Endothelial cell (in vitro differentiated cells): ENCODE measurements around the gene POLR3GL. TPM values are rescaled to one million over a fixed set of nuclear protein-coding genes. Genes with fewer than 3 reads are reported as not detected.

ENCODE experiments used
- DNase-seq: peaks from one replicate; pipeline ENCODE4 v3.0.0; 2021; ENCODE audit warnings: low spot score
- H3K27ac Mint-ChIP-seq: one replicate; pipeline ENCODE4 v1.8.0; 2021; ENCODE audit warnings: mixed read lengths, inconsistent platforms; ENCODE audit not compliant: unreplicated experiment
- H3K27me3 Mint-ChIP-seq: one replicate; pipeline ENCODE4 v1.8.0; 2021; ENCODE audit warnings: mild to moderate bottlenecking, moderate library complexity, mixed read lengths, inconsistent platforms; ENCODE audit not compliant: unreplicated experiment
- H3K36me3 Mint-ChIP-seq: one replicate; pipeline ENCODE4 v1.8.0; 2021; ENCODE audit warnings: mild to moderate bottlenecking, low read depth, mixed read lengths, inconsistent platforms; ENCODE audit not compliant: unreplicated experiment
- H3K4me1 Mint-ChIP-seq: one replicate; pipeline ENCODE4 v1.8.0; 2021; ENCODE audit warnings: mild to moderate bottlenecking, mixed read lengths, inconsistent platforms; ENCODE audit not compliant: unreplicated experiment
- H3K4me3 Mint-ChIP-seq: one replicate; pipeline ENCODE4 v1.8.0; 2021; ENCODE audit warnings: mild to moderate bottlenecking, mixed read lengths, inconsistent platforms; ENCODE audit not compliant: unreplicated experiment
- H3K9me3 Mint-ChIP-seq: one replicate; pipeline ENCODE4 v1.8.0; 2021; ENCODE audit warnings: mixed read lengths, inconsistent platforms; ENCODE audit not compliant: unreplicated experiment
- total RNA-seq: library from RNA; stranded (reverse); fragmentation: NEBNext Ultra II Directional; extraction: Animal tissue kit (Norgen Biotek cat#: 25700); gene quantifications from one replicate; pipeline ENCODE4 v1.2.1, GENCODE V29; 2021; ENCODE audit not compliant: unreplicated experiment
- TF ChIP-seq, protein P1 (sequence below): fragments of 200-600 bp; sonication (generic); IDR thresholded peaks from one replicate; pipeline ENCODE4 v1.5.0; 2021; ENCODE audit warnings: antibody characterized with exemption; ENCODE audit not compliant: unreplicated experiment

POLR3GL gene
- total RNA-seq, 1 donor from 2014 or later = 12.4 TPM

DNA sequence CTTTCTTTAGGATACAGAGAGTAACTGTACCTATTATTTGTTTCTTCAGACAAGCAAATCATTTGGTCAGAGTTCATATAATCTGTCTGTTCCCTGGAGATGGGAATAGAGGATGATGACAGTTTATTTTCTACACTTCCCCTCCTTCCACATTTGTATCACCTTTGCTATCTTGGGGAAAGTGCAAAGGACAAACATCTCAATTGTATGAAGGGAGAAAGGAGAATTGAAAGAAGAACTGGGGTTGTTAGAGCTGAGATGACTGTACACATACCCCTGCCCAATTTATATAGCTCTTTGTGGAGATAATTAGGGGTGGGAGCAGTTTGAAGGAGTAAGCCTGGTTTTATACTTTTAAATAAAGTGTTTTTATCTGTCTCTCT, 14.0 kb downstream of the POLR3GL start:
- peaks cover 3% of the 10 kb centered on the region for H3K4me1 Mint-ChIP-seq
- H3K36me3 Mint-ChIP-seq = no peaks in the 10 kb centered on the region
- no peaks in the 10 kb centered on the region for H3K9me3 Mint-ChIP-seq
- DNase-seq = no peak
- TF ChIP-seq, protein P1, sequence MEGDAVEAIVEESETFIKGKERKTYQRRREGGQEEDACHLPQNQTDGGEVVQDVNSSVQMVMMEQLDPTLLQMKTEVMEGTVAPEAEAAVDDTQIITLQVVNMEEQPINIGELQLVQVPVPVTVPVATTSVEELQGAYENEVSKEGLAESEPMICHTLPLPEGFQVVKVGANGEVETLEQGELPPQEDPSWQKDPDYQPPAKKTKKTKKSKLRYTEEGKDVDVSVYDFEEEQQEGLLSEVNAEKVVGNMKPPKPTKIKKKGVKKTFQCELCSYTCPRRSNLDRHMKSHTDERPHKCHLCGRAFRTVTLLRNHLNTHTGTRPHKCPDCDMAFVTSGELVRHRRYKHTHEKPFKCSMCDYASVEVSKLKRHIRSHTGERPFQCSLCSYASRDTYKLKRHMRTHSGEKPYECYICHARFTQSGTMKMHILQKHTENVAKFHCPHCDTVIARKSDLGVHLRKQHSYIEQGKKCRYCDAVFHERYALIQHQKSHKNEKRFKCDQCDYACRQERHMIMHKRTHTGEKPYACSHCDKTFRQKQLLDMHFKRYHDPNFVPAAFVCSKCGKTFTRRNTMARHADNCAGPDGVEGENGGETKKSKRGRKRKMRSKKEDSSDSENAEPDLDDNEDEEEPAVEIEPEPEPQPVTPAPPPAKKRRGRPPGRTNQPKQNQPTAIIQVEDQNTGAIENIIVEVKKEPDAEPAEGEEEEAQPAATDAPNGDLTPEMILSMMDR = no peak
- no peak overlapping the region for H3K4me3 Mint-ChIP-seq
- peaks cover 4% of the 10 kb centered on the region for H3K27me3 Mint-ChIP-seq
- H3K27ac Mint-ChIP-seq = no peak overlapping the region

DNA sequence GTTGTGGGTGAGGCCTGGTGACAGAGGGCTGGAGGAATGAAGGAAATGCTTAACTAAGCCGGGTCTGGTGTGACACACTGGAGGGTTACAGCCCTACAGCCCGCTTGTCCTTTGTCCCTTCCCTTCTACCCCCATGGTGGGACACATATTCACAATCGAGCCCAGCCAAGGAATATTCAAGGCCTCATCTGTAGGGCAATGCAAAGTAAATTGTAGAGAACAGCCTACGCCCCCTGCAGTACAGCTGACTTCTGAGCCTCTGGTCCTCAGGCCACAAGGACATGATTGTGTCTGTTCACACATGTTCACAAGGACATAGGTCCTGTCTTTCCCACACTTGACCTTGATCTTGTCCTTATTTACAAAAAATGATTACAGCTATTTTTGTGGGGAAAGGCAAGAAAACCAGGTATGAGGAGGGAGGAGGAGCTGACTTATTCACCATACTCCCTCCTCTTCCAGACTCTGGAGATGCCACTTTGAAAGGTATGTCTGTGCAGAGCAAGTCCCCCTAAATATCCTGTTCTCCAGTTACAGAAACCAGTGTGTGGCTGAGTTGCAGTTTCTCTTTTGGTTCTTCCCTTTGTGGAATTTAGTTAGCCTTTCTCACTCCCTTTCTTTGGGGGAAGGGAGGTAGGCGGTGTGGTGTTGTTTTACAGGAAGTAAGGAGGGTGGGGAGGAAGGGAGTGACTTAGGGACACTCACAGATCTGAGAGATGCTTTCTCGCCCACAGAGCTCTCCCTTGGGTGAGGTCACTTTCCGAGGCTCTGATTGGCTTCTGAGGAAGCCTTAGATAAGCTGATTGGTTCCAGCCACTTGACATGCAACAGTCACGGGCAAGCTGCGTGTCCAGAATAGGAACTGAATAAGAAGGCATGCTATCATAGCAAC, 14.6 kb downstream of the POLR3GL start:
- H3K27ac Mint-ChIP-seq = no peak overlapping the region
- no peaks in the 10 kb centered on the region for H3K9me3 Mint-ChIP-seq
- peaks cover 9% of the 10 kb centered on the region for H3K4me1 Mint-ChIP-seq

DNA sequence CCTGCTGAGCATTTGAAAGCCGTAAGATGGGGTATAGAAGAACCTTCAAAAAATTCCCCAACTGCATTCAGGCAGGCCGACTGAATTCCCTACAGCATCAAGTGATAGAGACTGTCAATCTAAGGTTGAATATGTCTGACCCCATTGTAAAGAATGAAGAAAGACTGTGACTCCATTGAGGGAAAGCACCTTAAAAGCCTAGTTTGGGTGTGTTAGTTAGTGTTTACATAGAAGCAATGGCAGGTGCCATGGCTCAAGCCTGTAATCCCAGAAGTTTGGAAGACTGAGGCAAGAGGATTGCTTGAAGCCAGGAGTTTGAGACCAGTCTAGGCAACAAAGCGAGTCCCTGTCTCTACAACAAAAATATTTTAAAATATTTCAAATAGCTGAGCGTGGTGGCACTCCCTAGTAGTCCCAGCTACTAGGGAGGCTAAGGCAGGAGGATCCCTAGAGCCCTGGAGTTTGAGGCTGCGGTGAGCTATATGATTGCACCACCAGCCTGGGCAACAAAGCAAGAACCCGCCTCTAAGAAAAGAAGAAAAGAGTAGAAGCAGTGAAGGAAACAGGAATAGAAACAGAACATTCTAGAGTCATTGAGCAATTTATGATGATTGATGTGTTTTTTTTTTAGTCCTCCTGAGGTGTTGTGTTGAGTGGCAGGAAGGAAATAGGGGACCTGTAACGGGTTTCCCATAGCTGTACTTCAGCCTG, 15.4 kb downstream of the POLR3GL start:
- no peak overlapping the region for H3K27ac Mint-ChIP-seq

More for the DNA sequence above, 14.6 kb downstream of the POLR3GL start:
- TF ChIP-seq, protein P1 = no peak
- H3K36me3 Mint-ChIP-seq = no peaks in the 10 kb centered on the region
- H3K4me3 Mint-ChIP-seq = no peak overlapping the region
- DNase-seq = peak; percentile 61
- H3K27me3 Mint-ChIP-seq = peaks cover 4% of the 10 kb centered on the region

DNA sequence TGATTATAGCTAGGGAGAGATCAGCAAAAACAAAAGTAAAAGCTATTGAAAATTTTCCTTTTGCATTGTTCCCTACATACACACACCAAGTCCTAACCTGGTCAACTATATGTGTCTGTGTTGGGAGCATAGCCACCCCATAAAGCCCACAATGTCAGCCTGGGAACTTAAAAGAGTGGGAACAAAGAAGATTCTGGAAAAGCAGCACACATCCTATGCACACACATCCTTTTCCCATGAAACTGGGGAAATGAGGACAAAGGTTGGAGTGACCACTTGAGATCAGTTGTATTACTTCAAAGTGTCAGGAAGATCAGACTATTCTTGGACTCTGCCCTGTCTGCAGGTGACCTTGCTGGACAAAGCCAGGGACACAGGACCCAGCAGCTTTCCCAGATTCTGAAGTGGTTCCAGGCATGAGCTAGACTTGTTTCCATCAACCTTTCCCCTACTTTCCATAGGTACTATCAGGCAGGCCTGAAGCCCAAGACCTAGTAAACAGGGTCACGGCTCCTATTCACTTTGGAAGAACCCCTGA, 16.0 kb downstream of the POLR3GL start:
- Mint-ChIP-seq H3K4me3 (no peak overlapping the region), H3K9me3 (no peaks in the 10 kb centered on the region), H3K36me3 (no peaks in the 10 kb centered on the region), H3K4me1 (peaks cover 21% of the 10 kb centered on the region), H3K27me3 (peaks cover 4% of the 10 kb centered on the region), H3K27ac (no peak overlapping the region)
- DNase-seq = no peak
- TF ChIP-seq, protein P1 = no peak

More for the DNA sequence above, 15.4 kb downstream of the POLR3GL start:
- Mint-ChIP-seq H3K36me3 (no peaks in the 10 kb centered on the region), H3K4me1 (peaks cover 15% of the 10 kb centered on the region), H3K27me3 (peaks cover 3% of the 10 kb centered on the region), H3K4me3 (no peak overlapping the region), H3K9me3 (no peaks in the 10 kb centered on the region)
- TF ChIP-seq, protein P1 = no peak
- DNase-seq = no peak
